Mammary epithelial cell (primary cell): Measurements from ENCODE around the gene RLIM.

Experiments
- CTCF ChIP-seq, 2 donors: IDR thresholded peaks in 1 of 2; conservative IDR thresholded peaks in 1 of 2; 2 replicates each; pipeline ENCODE4 v1.5.1; 2011 to 2012; ENCODE audit warnings: inconsistent platforms in 2 of 2, low read length in 2 of 2, mild to moderate bottlenecking in 2 of 2, control low read depth in 1 of 2, low read depth in 1 of 2; ENCODE audit not compliant: insufficient read depth in 1 of 2; ENCODE audit errors: extremely low read depth in 1 of 2
- EZH2 ChIP-seq: IDR thresholded peaks from 2 replicates; pipeline ENCODE4 v1.6.1; 2012; ENCODE audit warnings: low read length, inconsistent platforms, borderline replicate concordance

- TF ChIP-seq CTCF (conservative IDR thresholded peaks at IDR 0.05 in 1 of 2, IDR thresholded peaks at IDR 0.05 in 1 of 2; ENCODE audit: extremely low read depth in 1 of 2, insufficient read depth in 1 of 2, low read depth in 1 of 2, low read length in 2 of 2) (no peak), EZH2 (no peak)
These were observed 62.5 kb downstream of the RLIM start for GRCh38 chrX:74551934-74552333.
